SK-N-SH (cell line): Measurements from ENCODE around the gene BCAP31.

Experiments
- EP300 ChIP-seq, 2 experiments: IDR thresholded peaks; 2 replicates each; pipeline versions ENCODE4 v1.4.0 to v1.6.1; 2012; ENCODE audit warnings: borderline replicate concordance in 1 of 2, low read depth in 1 of 2, low read length in 1 of 2
- FOXM1 ChIP-seq: IDR thresholded peaks from 2 replicates; pipeline ENCODE4 v1.4.0; 2012; ENCODE audit warnings: low read depth, mild to moderate bottlenecking
- JUND ChIP-seq: IDR thresholded peaks from 2 replicates; pipeline ENCODE4 v1.4.0; 2012
- MAX ChIP-seq: IDR thresholded peaks from 2 replicates; pipeline ENCODE4 v1.4.0; 2012; ENCODE audit warnings: low read depth
- NFIC ChIP-seq: IDR thresholded peaks from 2 replicates; pipeline ENCODE4 v1.4.0; 2012; ENCODE audit warnings: borderline replicate concordance
- POLR2AphosphoS5 ChIP-seq: IDR thresholded peaks from 2 replicates; pipeline ENCODE4 v1.6.1; 2012; ENCODE audit warnings: low read depth, low read length
- RAD21 ChIP-seq: IDR thresholded peaks from 2 replicates; pipeline ENCODE4 v1.6.1; 2012; ENCODE audit warnings: mild to moderate bottlenecking, low read length
- RXRA ChIP-seq: IDR thresholded peaks from 2 replicates; pipeline ENCODE4 v1.4.0; 2012; ENCODE audit warnings: low read depth, mild to moderate bottlenecking, borderline replicate concordance
- TCF12 ChIP-seq: IDR thresholded peaks from 2 replicates; pipeline ENCODE4 v1.4.0; 2012
- TF ChIP-seq, protein P1 (sequence below): fragments of 200-600 bp; sonication (generic); IDR thresholded peaks from 2 replicates; pipeline ENCODE4 v1.6.1; 2017; ENCODE audit warnings: antibody characterized with exemption, mild to moderate bottlenecking, moderate library complexity
- TF ChIP-seq, protein P2 (sequence below): fragments of 150-350 bp; IDR thresholded peaks from 2 replicates; pipeline ENCODE4 v1.6.1; 2017; ENCODE audit warnings: antibody characterized with exemption, low read length, low read depth, borderline replicate concordance

DNA sequence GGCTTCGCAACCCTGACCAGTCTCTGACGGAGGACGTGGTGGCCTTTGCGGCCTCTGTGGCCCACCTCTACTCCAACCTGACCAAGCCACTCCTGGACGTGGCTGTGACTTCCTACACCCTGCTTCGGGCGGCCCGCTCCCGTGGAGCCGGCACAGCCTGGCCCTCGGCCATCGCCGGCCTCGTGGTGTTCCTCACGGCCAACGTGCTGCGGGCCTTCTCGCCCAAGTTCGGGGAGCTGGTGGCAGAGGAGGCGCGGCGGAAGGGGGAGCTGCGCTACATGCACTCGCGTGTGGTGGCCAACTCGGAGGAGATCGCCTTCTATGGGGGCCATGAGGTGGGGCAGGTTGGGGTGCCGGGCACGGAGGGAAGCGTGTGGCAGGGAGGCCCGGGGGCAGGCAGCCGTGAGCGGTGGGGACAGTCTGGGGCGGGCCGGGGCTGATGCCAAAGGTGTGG, 1.7 kb upstream of the BCAP31 start:
- TF ChIP-seq, protein P1, sequence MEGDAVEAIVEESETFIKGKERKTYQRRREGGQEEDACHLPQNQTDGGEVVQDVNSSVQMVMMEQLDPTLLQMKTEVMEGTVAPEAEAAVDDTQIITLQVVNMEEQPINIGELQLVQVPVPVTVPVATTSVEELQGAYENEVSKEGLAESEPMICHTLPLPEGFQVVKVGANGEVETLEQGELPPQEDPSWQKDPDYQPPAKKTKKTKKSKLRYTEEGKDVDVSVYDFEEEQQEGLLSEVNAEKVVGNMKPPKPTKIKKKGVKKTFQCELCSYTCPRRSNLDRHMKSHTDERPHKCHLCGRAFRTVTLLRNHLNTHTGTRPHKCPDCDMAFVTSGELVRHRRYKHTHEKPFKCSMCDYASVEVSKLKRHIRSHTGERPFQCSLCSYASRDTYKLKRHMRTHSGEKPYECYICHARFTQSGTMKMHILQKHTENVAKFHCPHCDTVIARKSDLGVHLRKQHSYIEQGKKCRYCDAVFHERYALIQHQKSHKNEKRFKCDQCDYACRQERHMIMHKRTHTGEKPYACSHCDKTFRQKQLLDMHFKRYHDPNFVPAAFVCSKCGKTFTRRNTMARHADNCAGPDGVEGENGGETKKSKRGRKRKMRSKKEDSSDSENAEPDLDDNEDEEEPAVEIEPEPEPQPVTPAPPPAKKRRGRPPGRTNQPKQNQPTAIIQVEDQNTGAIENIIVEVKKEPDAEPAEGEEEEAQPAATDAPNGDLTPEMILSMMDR: no peak
- TF ChIP-seq MAX (no peak), RAD21 (no peak), JUND (no peak), POLR2AphosphoS5 (no peak), EP300 (IDR thresholded peaks at IDR 0.05; ENCODE audit: borderline replicate concordance in 1 of 2, low read depth in 1 of 2, low read length in 1 of 2) (no peak), TCF12 (no peak), NFIC (no peak), FOXM1 (no peak), RXRA (no peak)
- TF ChIP-seq, protein P2, sequence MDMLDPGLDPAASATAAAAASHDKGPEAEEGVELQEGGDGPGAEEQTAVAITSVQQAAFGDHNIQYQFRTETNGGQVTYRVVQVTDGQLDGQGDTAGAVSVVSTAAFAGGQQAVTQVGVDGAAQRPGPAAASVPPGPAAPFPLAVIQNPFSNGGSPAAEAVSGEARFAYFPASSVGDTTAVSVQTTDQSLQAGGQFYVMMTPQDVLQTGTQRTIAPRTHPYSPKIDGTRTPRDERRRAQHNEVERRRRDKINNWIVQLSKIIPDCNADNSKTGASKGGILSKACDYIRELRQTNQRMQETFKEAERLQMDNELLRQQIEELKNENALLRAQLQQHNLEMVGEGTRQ: no peak
